Heart right ventricle (tissue), 16 donors: ENCODE results near the gene KLHDC1. TPM values are rescaled to one million over a fixed set of nuclear protein-coding genes. Genes with fewer than 3 reads are reported as not detected.

Experiments
- ATAC-seq, 8 donors: fragments of 200-7000 bp; cut with Tn5 transposase; one replicate each; pipeline ENCODE4 v1.9.1; 2020; ENCODE audit warnings: mild to moderate bottlenecking in 8 of 8, moderate library complexity in 8 of 8, moderate number of reproducible peaks in 1 of 8
- DNase-seq, 2 donors: peaks; one replicate each; pipeline ENCODE4 v3.0.0-alpha.2; 2020
- H3K27ac ChIP-seq, 10 donors: fragments of 200-600 bp; sonication (generic) in 2 of 10; one replicate each; pipeline versions ENCODE4 v1.5.0 to v1.8.0; 2020 to 2022; ENCODE audit warnings: mild to moderate bottlenecking in 3 of 10
- H3K27me3 ChIP-seq, 7 donors: fragments of 200-600 bp; one replicate each; pipeline ENCODE4 v1.8.0; 2021 to 2022; ENCODE audit warnings: mild to moderate bottlenecking in 2 of 7
- H3K36me3 ChIP-seq, 9 donors: fragments of 200-600 bp; sonication (generic) in 1 of 9; one replicate each; pipeline versions ENCODE4 v1.5.0 to v1.8.0; 2020 to 2022; ENCODE audit warnings: mild to moderate bottlenecking in 2 of 9
- H3K4me1 ChIP-seq, 9 donors: fragments of 200-600 bp; sonication (generic) in 1 of 9; one replicate each; pipeline versions ENCODE4 v1.5.0 to v1.8.0; 2020 to 2022; ENCODE audit warnings: mild to moderate bottlenecking in 4 of 9
- H3K4me3 ChIP-seq, 10 donors: fragments of 200-600 bp; sonication (generic) in 2 of 10; one replicate each; pipeline versions ENCODE4 v1.5.0 to v1.8.0; 2020 to 2022; ENCODE audit warnings: mild to moderate bottlenecking in 7 of 10, moderate library complexity in 2 of 10
- H3K9me3 ChIP-seq, 11 donors: fragments of 200-600 bp in 10 of 11; sonication (generic) in 2 of 11; one replicate each; pipeline versions ENCODE4 v1.5.0 to v1.8.0; 2013 to 2022; ENCODE audit warnings: mild to moderate bottlenecking in 2 of 11, control low read depth in 1 of 11, moderate library complexity in 1 of 11
- whole genome bisulfite sequencing, 2 donors: extraction: QIAGEN DNeasy Blood & Tissue Kit; methylation state at CpG; one replicate each; pipeline ENCODE4 v1.1.7; 2013; ENCODE audit warnings: inconsistent platforms in 1 of 2; 5-methylcytosine and 5-hydroxymethylcytosine counted together
- intact Hi-C, 10 donors: fragments of 100-400 bp; cut with DNase I; formaldehyde crosslinking; loops; one replicate each; pipeline versions ENCODE4 v1.11.1 to v1.14.2; 2022
- polyA plus RNA-seq, 2 donors: library from polyadenylated mRNA; stranded (reverse); fragments of 200-250 nt; gene quantifications; one replicate each; pipeline ENCODE4 v1.2.3, GENCODE V29; 2013
- total RNA-seq, 10 donors: library from RNA; stranded (reverse); fragmentation: NEBNext Ultra II Directional in 3 of 10; extraction: Animal tissue kit (Norgen Biotek cat#: 25700) in 3 of 10; gene quantifications; one replicate each; pipeline versions ENCODE4 v1.2.1 to v1.2.4, GENCODE V29; 2021 to 2023
- TF ChIP-seq, protein P1 (sequence below), 9 donors: fragments of 200-600 bp; sonication (generic) in 2 of 9; IDR thresholded peaks; one replicate each; pipeline versions ENCODE4 v1.5.0 to v1.8.0; 2021 to 2022; ENCODE audit warnings: antibody characterized with exemption in 9 of 9, mild to moderate bottlenecking in 5 of 9, moderate library complexity in 1 of 9
- donor health status: Arrhythmogenic right ventricular cardiomyopathy.
- donor health status: ischemic (EF 13 %, LVEDD 7.1; RV severe dilation, severe dysfunction).
- donor health status: healthy with polysubstance abuse.
- donor health status: DM: no; HTN: yes; CAD: no.
- donor health status: DM: no; HTN: no; CAD: no.
- donor health status: ischemic (EF 25% LVEDD 6.9; RV normal size, moderate dysfunction).
- donor health status: ischemic (EF 25% LVEDD 5.7; RV mildly dilated, moderate dysfunction).
- donor health status: healthy.
- donor health status: DM: yes; HTN: yes; CAD: no.
- donor health status: Ischemic cardiomyopathy.
- donor health status: ischemic (EF 35%, LVEDD 5.7; RV mildly dilated, moderate dysfunction).
- donor health status: nonischemic (EF 11% LVEDD 7.7; RV severe dilation, severe dysfunction).
- donor health status: DM: yes; HTN: yes; CAD: no.
- donor health status: PGD.
- donor health status: ischemic (EF 29% LVEDD 5.4; RV normal size, mild dysfunction).
- donor health status: nonischemic (EF 23%, LVEDD 6.1; RV moderate dilation, normal function).

Gene KLHDC1
- total and polyA plus RNA-seq, 12 donors = 0.99 to 8.1 (median 7.2) TPM

DNA sequence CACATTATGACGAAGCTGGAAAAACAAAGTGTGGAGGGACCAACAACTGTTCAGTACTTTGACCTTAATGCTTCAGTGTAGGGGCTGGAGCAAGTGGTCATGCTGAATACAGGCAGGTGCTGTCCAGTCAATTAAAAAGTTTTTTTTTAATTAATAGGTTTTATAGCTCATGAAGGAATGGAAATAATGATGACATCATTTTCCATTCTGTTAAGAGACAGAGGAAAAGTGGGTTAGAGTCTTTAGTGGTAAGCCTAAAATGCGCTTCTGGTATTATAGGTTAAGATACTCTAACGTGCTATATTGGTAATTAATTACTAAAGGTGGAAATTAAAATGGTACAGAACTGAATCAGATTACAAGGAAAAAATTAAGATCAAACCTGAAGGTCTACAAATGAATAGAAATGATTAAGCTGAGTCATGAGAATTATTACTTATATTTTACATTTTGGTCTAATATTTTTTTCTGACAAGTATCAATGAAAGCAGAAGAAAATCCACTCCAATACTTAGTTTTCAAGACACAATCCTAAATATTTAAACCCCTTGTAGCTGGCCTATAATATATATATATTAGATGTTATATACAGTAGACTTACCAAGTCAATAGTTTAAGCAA is 90.6 kb downstream of the KLHDC1 start:
- TF ChIP-seq, protein P1, sequence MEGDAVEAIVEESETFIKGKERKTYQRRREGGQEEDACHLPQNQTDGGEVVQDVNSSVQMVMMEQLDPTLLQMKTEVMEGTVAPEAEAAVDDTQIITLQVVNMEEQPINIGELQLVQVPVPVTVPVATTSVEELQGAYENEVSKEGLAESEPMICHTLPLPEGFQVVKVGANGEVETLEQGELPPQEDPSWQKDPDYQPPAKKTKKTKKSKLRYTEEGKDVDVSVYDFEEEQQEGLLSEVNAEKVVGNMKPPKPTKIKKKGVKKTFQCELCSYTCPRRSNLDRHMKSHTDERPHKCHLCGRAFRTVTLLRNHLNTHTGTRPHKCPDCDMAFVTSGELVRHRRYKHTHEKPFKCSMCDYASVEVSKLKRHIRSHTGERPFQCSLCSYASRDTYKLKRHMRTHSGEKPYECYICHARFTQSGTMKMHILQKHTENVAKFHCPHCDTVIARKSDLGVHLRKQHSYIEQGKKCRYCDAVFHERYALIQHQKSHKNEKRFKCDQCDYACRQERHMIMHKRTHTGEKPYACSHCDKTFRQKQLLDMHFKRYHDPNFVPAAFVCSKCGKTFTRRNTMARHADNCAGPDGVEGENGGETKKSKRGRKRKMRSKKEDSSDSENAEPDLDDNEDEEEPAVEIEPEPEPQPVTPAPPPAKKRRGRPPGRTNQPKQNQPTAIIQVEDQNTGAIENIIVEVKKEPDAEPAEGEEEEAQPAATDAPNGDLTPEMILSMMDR (IDR thresholded peaks at IDR 0.05) = no peak
- intact Hi-C loops = loop anchor here in 2 of 10 donors (5.0 to 10.0 kb wide), 3 partner anchors 44 to 371 kb away; no protein-coding TSS in a partner anchor
- DNase-seq (no peak), ATAC-seq (no peak)
- WGBS, 2 donors = 88 to 91% methylated on average over 3 of the region's 3 CpGs
- Histone ChIP-seq H3K27ac (no peak overlapping the region), H3K9me3 (no peaks in the 10 kb centered on the region), H3K4me3 (no peak overlapping the region), H3K27me3 (no peaks in the 10 kb centered on the region), H3K4me1 (no peaks in the 10 kb centered on the region), H3K36me3 (peaks cover 4 to 100% (median 80%) of the 10 kb centered on the region in 9 donors)

DNA sequence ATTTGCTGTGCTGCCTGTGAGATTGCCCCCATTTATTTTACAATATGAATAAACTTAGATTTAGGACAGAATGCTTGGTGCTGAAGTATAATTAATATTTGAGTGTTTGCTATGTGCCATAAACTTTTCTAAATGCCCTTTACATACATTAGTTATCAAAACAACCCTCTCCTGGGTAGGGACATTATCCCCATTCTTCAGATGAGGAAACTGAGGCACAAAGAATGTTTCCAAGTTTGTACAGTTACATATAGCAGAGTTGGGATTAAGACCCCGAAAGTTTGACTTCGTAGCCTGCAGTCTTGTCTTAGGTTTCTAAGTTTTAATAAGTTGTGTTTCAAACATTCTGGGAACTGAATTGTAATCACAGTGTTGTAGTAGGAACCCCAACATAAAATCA is 93.4 kb downstream of the KLHDC1 start:
- WGBS, 2 donors = 98 to 100% methylated on average over 2 of the region's 2 CpGs

DNA sequence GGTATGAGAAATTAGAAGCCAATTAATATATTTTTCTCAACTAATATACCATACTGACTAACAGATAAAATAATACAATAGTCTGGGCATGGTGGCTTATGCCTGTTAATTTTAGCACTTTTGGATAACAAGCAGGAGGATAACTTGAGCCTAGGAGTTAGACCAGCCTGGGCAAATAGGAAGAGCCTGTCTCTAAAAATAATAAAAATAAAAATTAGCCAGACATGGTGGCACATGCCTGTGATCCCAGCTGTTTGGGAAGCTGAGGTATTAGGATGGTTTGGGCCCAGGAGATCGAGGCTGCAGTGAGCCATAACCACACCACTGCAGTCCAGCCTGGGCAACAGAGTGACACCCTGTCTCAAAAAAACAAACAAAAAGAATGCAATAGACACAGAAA is 99.7 kb downstream of the KLHDC1 start:
- TF ChIP-seq, protein P1 (IDR thresholded peaks at IDR 0.05) = no peak
- H3K36me3 ChIP-seq = peaks cover 0 to 100% (median 62%) of the 10 kb centered on the region in 9 donors
- peaks cover 0 to 11% (median 0%) of the 10 kb centered on the region in 9 donors for H3K4me1 ChIP-seq
- no peak for DNase-seq
- WGBS, 2 donors = 0% methylated on average over 1 of the region's 1 CpG
- no peaks in the 10 kb centered on the region for H3K27me3 ChIP-seq
- H3K9me3 ChIP-seq = no peaks in the 10 kb centered on the region
- ATAC-seq = peak in 2 of 8 donors; percentile 33 to 68
- H3K4me3 ChIP-seq = no peak overlapping the region
- intact Hi-C loops = loop anchor here in 1 of 10 donors (10.0 kb wide), 1 partner anchor 52 kb away; no protein-coding TSS in a partner anchor
- peak overlapping the region in 1 of 10 donors; percentile 59 for H3K27ac ChIP-seq

More for the DNA sequence above, 93.4 kb downstream of the KLHDC1 start:
- no peaks in the 10 kb centered on the region for H3K27me3 ChIP-seq
- no peak overlapping the region for H3K4me3 ChIP-seq
- peaks cover 3 to 100% (median 80%) of the 10 kb centered on the region in 9 donors for H3K36me3 ChIP-seq
- H3K9me3 ChIP-seq = no peaks in the 10 kb centered on the region
- no peak for DNase-seq
- intact Hi-C loops = loop anchor here in 1 of 10 donors (10.0 kb wide), 1 partner anchor 368 kb away; no protein-coding TSS in a partner anchor
- TF ChIP-seq, protein P1 (IDR thresholded peaks at IDR 0.05) = no peak
- no peak overlapping the region for H3K27ac ChIP-seq
- no peak for ATAC-seq
- no peaks in the 10 kb centered on the region for H3K4me1 ChIP-seq

DNA sequence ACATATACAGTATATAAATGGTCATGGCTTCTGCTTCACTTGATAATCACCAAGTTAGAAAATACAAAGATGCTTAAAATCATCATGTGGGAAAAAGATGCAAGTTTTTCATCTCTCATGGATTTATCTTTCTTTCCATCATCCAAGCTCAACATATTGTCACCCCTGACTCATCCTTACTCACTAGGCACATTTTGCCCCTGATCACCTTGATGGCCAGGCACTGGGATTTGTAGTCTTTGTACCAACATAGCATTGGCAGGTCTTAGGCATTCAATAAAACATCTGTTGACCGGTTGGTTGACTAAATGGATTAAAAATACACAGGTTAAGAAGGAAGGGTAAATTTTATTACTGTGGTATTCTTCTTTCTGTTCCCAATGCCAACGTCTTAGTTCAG is 103.1 kb downstream of the KLHDC1 start:
- WGBS, 2 donors = 88 to 90% methylated on average over 2 of the region's 2 CpGs
- H3K36me3 ChIP-seq = peaks cover 0 to 100% (median 73%) of the 10 kb centered on the region in 9 donors
- TF ChIP-seq, protein P1 (IDR thresholded peaks at IDR 0.05) = no peak
- no peak overlapping the region for H3K4me3 ChIP-seq
- DNase-seq = no peak
- ATAC-seq = no peak
- no peaks in the 10 kb centered on the region for H3K9me3 ChIP-seq
- H3K4me1 ChIP-seq = peaks cover 0 to 11% (median 0%) of the 10 kb centered on the region in 9 donors
- intact Hi-C loops = loop anchor here in 1 of 10 donors (10.0 kb wide), 1 partner anchor 49 kb away; no protein-coding TSS in a partner anchor
- H3K27me3 ChIP-seq = no peaks in the 10 kb centered on the region
- H3K27ac ChIP-seq = no peak overlapping the region

Other genes starting within 250 kb of the KLHDC1 start
- gene RPS29, start 106.7 kb upstream of the KLHDC1 start, total RNA-seq = 100 to 1,000 TPM; 619 to 959 (median 708) TPM
- gene RPS29, start 106.7 kb upstream of the KLHDC1 start, polyA plus RNA-seq = 1,000 to 10,000 TPM; 1,122 to 2,979 TPM
- 10 to 100 TPM in 1 of 10 donors, 1 to 10 TPM in 9; 2.7 to 38.4 (median 7.0) TPM for gene LRR1, start 94.2 kb upstream of the KLHDC1 start, total RNA-seq
- 1 to 10 TPM; 3.3 to 5.7 TPM for gene LRR1, start 94.2 kb upstream of the KLHDC1 start, polyA plus RNA-seq
- gene RPL36AL, start 72.5 kb upstream of the KLHDC1 start, total RNA-seq = 100 to 1,000 TPM; 103 to 164 (median 127) TPM
- gene RPL36AL, start 72.5 kb upstream of the KLHDC1 start, polyA plus RNA-seq = 100 to 1,000 TPM; 253 to 562 TPM
- gene MGAT2, start 72.3 kb upstream of the KLHDC1 start, total RNA-seq = 10 to 100 TPM in 9 of 10 donors, 1 to 10 TPM in 1; 9.7 to 23.4 (median 14.3) TPM
- 10 to 100 TPM in 1 of 2 donors, 1 to 10 TPM in 1; 6.1 to 18.9 TPM for gene MGAT2, start 72.3 kb upstream of the KLHDC1 start, polyA plus RNA-seq
- gene DNAAF2, start 57.9 kb upstream of the KLHDC1 start, total RNA-seq = 1 to 10 TPM; 4.1 to 6.9 (median 4.6) TPM
- gene DNAAF2, start 57.9 kb upstream of the KLHDC1 start, polyA plus RNA-seq = 1 to 10 TPM; 2.9 to 5.3 TPM
- gene POLE2, start 4.9 kb upstream of the KLHDC1 start, total RNA-seq = 1 to 10 TPM in 2 of 10 donors, under 1 TPM in 8; 0.25 to 1.1 (median 0.64) TPM
- gene POLE2, start 4.9 kb upstream of the KLHDC1 start, polyA plus RNA-seq = 1 to 10 TPM; 1.3 to 2.0 TPM
- 100 to 1,000 TPM in 1 of 10 donors, 10 to 100 TPM in 9; 68.9 to 106 (median 83.8) TPM for gene KLHDC2, start 75.0 kb downstream of the KLHDC1 start, total RNA-seq
- 10 to 100 TPM; 40.2 to 41.7 TPM for gene KLHDC2, start 75.0 kb downstream of the KLHDC1 start, polyA plus RNA-seq
- 10 to 100 TPM; 45.0 to 67.4 (median 55.5) TPM for gene NEMF, start 159.7 kb downstream of the KLHDC1 start, total RNA-seq
- gene NEMF, start 159.7 kb downstream of the KLHDC1 start, polyA plus RNA-seq = 10 to 100 TPM; 18.0 to 54.2 TPM
- gene ARF6, start 200.0 kb downstream of the KLHDC1 start, total RNA-seq = 10 to 100 TPM; 19.0 to 40.5 (median 25.5) TPM
- 10 to 100 TPM; 11.0 to 19.7 TPM for gene ARF6, start 200.0 kb downstream of the KLHDC1 start, polyA plus RNA-seq